ENCODE results near the gene ARHGAP20.

DNA sequence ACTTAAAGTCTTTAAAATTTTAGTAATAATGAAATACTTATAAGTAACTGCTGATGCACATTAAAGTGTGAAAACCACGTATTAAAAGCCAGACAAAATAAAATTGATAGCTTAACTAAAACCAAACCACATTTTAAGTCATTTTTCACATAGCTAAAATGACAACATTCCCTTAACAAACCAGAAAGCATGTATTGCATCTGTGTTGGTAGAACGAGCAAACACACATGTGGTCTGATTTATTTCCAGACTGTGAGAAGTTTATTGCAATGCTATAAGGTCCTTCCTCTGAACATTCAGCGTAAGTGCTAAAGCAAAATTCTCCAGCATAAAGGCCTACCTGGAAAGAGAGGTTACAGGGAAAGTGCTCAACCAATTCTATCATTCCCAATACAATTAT is 57.8 kb downstream of the ARHGAP20 start:
- TF ChIP-seq CTCF (IDR thresholded peaks at IDR 0.05 in 4 of 5, conservative IDR thresholded peaks at IDR 0.05 in 1 of 5) (no peak), POLR2A (IDR thresholded peaks at IDR 0.05) (no peak)
